GM12872 (cell line): ENCODE measurements around the gene UBAC2.

ENCODE experiments used
- TF ChIP-seq, protein P1 (sequence below): IDR thresholded peaks from 3 replicates; pipeline ENCODE4 v1.5.1; 2011; ENCODE audit warnings: low read depth, mild to moderate bottlenecking, low read length, moderate library complexity; ENCODE audit not compliant: insufficient read depth

The UBAC2 gene

DNA sequence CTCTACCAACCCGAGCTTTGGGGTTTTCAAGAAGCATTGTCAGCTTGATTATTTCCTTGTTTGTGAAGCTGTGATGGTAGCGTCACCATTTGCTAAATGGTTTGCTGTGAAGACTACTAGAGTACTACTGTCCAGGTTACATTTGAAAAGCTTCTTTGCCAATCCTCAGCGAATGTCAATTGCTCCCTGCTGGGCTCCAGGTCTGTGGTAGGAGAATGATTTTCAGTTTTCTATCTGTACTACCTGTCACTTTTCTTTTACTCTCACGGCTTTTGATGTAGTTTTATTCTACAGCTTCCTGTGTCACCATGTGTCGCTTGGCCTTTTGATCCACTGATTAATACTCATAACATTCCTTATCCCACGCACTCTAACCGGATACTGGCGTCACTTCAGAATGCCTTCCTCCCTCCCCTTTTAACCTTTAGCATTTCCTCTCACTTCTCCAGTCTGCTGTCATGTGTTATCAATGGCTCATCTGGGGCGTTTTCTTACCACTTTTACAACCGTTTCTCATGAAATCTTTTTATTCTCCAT is 114.1 kb downstream of the UBAC2 start:
- TF ChIP-seq, protein P1, sequence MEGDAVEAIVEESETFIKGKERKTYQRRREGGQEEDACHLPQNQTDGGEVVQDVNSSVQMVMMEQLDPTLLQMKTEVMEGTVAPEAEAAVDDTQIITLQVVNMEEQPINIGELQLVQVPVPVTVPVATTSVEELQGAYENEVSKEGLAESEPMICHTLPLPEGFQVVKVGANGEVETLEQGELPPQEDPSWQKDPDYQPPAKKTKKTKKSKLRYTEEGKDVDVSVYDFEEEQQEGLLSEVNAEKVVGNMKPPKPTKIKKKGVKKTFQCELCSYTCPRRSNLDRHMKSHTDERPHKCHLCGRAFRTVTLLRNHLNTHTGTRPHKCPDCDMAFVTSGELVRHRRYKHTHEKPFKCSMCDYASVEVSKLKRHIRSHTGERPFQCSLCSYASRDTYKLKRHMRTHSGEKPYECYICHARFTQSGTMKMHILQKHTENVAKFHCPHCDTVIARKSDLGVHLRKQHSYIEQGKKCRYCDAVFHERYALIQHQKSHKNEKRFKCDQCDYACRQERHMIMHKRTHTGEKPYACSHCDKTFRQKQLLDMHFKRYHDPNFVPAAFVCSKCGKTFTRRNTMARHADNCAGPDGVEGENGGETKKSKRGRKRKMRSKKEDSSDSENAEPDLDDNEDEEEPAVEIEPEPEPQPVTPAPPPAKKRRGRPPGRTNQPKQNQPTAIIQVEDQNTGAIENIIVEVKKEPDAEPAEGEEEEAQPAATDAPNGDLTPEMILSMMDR = no peak

DNA sequence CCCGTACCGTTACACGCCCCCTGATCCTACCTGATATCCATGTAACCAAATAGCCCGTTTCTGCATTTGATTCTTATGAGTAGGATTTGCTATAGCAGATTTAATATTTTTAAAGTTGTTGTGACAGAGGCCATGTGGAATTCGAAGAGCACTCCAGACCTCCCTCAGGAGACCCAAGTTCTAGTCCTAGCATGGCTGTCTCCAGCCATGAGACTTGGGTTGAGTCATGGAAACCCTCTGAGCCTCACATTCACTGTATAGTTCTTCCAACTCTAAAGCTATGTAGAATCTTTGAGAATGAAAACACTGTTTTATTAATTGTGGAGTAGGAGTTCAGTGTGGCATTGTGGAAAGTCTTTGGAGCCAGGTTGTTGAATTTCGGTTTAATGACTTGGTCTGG is 114.5 kb downstream of the UBAC2 start:
- TF ChIP-seq, protein P1 = no peak

DNA sequence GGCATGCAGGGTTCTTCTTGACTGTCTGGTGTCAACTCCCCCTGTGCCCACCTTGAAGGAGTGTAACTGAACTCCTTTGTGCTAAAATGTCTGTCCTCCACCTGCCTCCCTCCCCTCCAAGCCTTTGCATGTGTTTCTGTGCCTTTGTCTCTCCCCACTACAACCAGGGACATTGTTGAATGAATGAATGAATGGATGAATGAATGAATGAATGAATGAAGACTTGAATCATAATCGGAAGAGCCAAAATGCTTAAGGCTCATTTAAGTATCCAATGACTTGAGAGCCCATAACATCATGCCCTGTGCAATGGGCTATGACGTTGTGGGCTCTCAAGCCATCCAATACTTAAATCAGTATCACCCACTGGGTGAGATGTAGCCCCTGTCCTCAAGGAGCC is 115.6 kb downstream of the UBAC2 start:
- TF ChIP-seq, protein P1 = no peak

DNA sequence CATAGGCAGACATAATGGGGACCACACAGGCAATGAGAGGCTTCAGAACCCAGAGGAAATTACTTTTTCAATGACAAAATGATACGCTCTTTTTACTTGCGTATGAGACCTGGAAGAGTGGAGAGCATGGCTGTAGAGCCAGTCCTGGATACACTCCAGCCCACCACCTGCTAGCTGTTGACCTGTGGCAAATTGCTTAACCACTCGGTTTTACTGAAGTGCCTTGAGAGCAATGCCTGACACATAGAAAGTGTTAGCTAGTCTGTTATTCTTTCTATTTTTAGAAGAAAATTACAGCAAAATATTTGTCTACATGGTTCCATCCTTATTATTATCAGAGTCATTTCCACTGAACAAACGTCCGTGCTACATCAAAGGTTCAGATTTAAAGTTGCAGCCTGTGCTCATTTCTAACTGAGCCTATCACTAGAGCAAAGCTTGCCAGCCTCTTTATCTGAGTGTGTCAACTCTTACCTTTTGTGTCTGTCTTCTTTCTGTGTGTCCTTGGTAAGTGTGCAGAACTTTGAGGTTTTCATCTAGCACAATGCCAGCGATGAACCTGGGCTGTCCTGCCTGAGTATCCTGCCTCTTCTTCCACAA is 116.1 kb downstream of the UBAC2 start:
- TF ChIP-seq, protein P1 = no peak

DNA sequence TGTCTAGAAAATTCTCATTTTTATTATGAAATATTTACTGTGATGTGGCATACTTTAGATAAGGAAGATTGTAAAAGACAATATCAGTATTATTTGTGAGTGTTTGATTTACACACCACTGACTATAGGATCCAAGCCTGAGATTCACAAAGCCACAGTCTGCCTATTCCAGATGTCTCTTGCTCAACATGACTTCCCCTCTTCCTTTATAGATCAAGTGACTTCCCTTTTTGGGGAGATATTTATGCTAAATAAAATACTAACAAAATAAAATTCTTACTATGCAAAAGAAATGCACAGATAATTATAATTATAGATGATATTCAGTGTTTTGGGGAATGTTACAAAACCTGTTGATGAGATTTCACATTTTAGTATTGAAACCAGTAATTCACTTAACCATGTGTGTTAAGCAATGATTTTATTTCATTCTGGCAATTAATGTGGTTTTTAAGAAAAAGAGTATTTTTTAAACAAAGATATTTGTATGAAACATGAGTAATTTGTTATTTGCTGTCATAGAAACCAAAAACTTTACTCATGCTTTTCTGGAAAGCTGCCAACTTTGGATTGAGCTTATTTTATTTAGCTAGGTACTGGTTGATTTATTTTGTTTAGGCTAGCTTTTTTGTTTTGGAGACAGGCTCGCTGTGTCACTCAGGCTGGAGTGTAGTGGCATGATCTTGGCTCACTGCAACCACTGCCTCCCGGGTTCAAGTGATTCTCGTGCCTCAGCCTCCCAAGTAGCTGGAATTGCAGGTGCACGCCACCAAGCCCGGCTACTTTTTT is 120.2 kb downstream of the UBAC2 start:
- TF ChIP-seq, protein P1 = no peak

DNA sequence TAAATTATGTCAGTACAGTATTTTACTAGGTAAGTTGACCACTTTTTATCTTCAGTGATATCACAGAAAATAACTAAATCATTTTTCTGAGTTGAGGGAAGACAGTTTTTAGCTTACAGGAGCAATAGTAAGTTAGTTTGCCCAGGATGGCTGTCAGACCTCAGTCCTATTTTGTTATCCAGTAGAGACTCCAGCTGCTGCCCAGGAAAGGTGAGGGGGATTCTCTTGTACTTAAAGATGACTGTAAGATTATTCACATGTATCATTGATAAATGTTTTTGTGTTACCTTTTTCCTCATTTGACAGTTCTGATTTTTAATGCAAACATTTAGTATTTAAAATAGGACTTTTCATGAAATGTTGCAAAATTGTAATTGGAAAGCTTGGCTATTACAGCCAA is 121.1 kb downstream of the UBAC2 start:
- TF ChIP-seq, protein P1 = no peak

DNA sequence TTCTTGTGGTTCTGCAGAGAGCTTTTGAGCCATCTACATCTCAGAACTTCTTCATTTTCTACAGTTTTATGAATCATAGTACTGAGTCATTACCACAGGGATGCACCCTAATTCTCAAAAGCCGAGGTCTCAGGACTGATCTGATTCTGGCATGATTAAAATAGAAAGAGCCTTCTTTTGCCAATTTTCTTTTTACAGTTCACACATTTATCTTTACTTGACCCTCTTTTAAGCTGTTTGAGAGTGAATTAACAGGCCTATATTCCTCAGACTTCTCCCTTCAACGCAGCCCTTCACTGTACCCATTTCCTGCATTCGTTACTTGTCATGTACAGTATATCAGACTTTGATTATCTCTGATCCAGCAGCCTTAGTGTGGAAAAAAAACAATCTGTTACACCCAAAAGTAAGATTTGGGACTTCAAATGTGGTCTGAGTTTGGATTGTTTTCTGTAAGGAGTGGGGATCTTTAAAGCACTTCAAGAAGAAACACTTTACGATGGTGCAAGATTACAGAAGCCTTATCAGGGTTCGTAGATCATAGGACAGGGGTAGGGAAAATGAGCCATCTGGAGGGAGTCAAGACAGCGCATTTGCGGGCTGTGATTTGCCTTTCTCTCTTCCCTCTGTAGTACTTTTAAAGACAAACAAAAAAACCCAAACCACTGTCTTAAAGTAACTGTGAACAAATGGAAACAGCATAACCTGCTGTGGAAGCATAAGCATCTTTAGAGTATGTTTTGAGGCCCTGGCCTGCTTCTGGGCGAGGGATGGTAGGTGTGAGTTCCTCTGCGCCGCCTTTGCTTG is 121.8 kb downstream of the UBAC2 start:
- TF ChIP-seq, protein P1 = no peak
